ENCODE data around the gene ANKH.
"Not testable (repeated sequence)": the region's sequence is repeated elsewhere in the genome, so short reads cannot be mapped to it uniquely, and the experiment has no call there.

The ANKH gene

GRCh38 chr5:14806456-14806855, 65.1 kb downstream of the ANKH start:
- H3K4me1 ChIP-seq (ENCODE audit: low read depth, poor library complexity, severe bottlenecking) = peaks cover 34% of the 10 kb centered on the region
- no peaks in the 10 kb centered on the region for H4K20me1 ChIP-seq (ENCODE audit: insufficient read depth)
- H3K9ac ChIP-seq = no peak overlapping the region
- no peak overlapping the region for H3K4me2 ChIP-seq
- H3K36me3 ChIP-seq (ENCODE audit: insufficient read depth) = no peaks in the 10 kb centered on the region
- TF ChIP-seq CTCF (conservative IDR thresholded peaks at IDR 0.05; ENCODE audit: low read depth, low read length) = no peak
- no peak overlapping the region for H3K4me3 ChIP-seq (IDR thresholded peaks at IDR 0.05; ENCODE audit: insufficient read depth, low read depth, low read length)
- H3K27ac ChIP-seq = no peak overlapping the region
- no peak overlapping the region for H2AFZ ChIP-seq (ENCODE audit: low read depth)
- no peaks in the 10 kb centered on the region for H3K79me2 ChIP-seq (ENCODE audit: insufficient read depth, low read depth)
- H3K27me3 ChIP-seq (ENCODE audit: insufficient read depth, low read depth) = no peaks in the 10 kb centered on the region

DNA sequence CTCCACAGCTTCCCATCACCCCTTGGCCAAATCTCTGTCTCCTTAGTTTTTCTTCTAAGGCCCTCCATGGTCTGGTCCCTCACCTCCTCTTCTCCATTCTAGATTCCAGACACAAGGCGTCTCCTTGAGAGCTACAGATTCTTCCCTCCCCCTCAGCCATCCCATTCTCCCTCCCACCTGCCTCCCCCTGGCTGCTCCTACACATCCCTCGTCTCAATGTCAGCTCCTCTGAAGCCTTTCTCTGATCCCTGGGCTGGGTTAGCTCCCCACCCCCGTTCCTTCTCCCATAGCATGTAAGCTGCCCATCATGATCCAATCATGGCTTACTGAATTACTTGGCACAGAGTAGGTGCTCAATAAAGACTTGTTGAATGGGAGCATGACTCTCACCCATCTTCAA, 69.0 kb downstream of the ANKH start:
- H3K4me3 ChIP-seq (IDR thresholded peaks at IDR 0.05; ENCODE audit: insufficient read depth, low read depth, low read length) = no peak overlapping the region
- H3K79me2 ChIP-seq (ENCODE audit: insufficient read depth, low read depth) = no peaks in the 10 kb centered on the region
- no peak overlapping the region for H3K9ac ChIP-seq
- peaks cover 3% of the 10 kb centered on the region for H3K4me1 ChIP-seq (ENCODE audit: low read depth, poor library complexity, severe bottlenecking)
- TF ChIP-seq CTCF (conservative IDR thresholded peaks at IDR 0.05; ENCODE audit: low read depth, low read length) = no peak
- no peaks in the 10 kb centered on the region for H4K20me1 ChIP-seq (ENCODE audit: insufficient read depth)
- no peaks in the 10 kb centered on the region for H3K36me3 ChIP-seq (ENCODE audit: insufficient read depth)
- H3K4me2 ChIP-seq = no peak overlapping the region
- H2AFZ ChIP-seq (ENCODE audit: low read depth) = no peak overlapping the region
- H3K27me3 ChIP-seq (ENCODE audit: insufficient read depth, low read depth) = no peaks in the 10 kb centered on the region
- no peak overlapping the region for H3K27ac ChIP-seq

- Histone ChIP-seq H2AFZ (ENCODE audit: low read depth) (no peak overlapping the region), H3K36me3 (ENCODE audit: insufficient read depth) (no peaks in the 10 kb centered on the region), H3K4me1 (ENCODE audit: low read depth, poor library complexity, severe bottlenecking) (no peaks in the 10 kb centered on the region), H3K27me3 (ENCODE audit: insufficient read depth, low read depth) (no peaks in the 10 kb centered on the region), H3K9ac (no peak overlapping the region), H3K4me2 (no peak overlapping the region), H3K79me2 (ENCODE audit: insufficient read depth, low read depth) (no peaks in the 10 kb centered on the region), H3K27ac (no peak overlapping the region), H4K20me1 (ENCODE audit: insufficient read depth) (no peaks in the 10 kb centered on the region), H3K4me3 (IDR thresholded peaks at IDR 0.05; ENCODE audit: insufficient read depth, low read depth, low read length) (no peak overlapping the region)
- TF ChIP-seq CTCF (conservative IDR thresholded peaks at IDR 0.05; ENCODE audit: low read depth, low read length) = no peak
Observed at GRCh38 chr5:14801792-14802191, 69.8 kb downstream of the ANKH start.

GRCh38 chr5:14797385-14797784, 74.2 kb downstream of the ANKH start:
- not testable (repeated sequence) for H2AFZ ChIP-seq (ENCODE audit: low read depth); H3K79me2 ChIP-seq (ENCODE audit: insufficient read depth, low read depth); H3K27ac ChIP-seq; H3K4me2 ChIP-seq; H3K4me1 ChIP-seq (ENCODE audit: low read depth, poor library complexity, severe bottlenecking); H4K20me1 ChIP-seq (ENCODE audit: insufficient read depth); H3K9ac ChIP-seq; H3K4me3 ChIP-seq (IDR thresholded peaks at IDR 0.05; ENCODE audit: insufficient read depth, low read depth, low read length); H3K36me3 ChIP-seq (ENCODE audit: insufficient read depth); H3K27me3 ChIP-seq (ENCODE audit: insufficient read depth, low read depth)

DNA sequence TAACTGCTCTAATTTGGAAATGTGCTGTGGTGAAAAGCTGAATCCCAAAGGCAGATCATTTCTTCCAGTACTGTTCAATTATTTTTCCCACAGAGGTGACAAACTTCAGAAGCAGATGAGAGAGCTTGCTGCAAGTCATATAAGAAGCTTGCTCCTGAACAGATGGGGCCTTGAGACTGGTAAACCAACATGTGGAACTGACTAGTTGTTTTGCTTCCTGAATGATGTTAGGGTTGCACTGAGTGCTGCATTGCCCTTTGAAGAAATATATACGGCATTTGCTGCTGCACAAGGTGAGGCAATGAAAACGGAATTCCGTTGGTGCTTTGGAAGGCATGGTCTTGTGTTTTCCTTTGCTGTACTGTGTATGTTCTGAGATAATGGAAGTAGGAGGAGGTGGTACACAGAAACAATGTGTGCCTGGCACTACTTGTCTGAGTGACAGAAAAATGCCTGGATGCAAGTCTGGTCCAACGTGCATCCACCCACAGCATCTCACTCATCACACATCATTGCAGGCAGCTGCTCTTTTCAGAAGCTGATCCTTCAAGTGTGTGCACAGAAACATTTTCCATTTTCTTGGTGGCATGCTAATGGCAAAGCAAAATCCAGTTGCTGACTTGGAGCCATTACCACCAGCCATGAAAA, 76.9 kb downstream of the ANKH start:
- H4K20me1 ChIP-seq (ENCODE audit: insufficient read depth) = no peaks in the 10 kb centered on the region
- no peak for TF ChIP-seq CTCF (conservative IDR thresholded peaks at IDR 0.05; ENCODE audit: low read depth, low read length)
- H3K9ac ChIP-seq = no peak overlapping the region
- H3K27ac ChIP-seq = no peak overlapping the region
- no peaks in the 10 kb centered on the region for H3K4me1 ChIP-seq (ENCODE audit: low read depth, poor library complexity, severe bottlenecking)
- H2AFZ ChIP-seq (ENCODE audit: low read depth) = no peak overlapping the region
- no peaks in the 10 kb centered on the region for H3K27me3 ChIP-seq (ENCODE audit: insufficient read depth, low read depth)
- no peak overlapping the region for H3K4me3 ChIP-seq (IDR thresholded peaks at IDR 0.05; ENCODE audit: insufficient read depth, low read depth, low read length)
- H3K36me3 ChIP-seq (ENCODE audit: insufficient read depth) = no peaks in the 10 kb centered on the region
- no peaks in the 10 kb centered on the region for H3K79me2 ChIP-seq (ENCODE audit: insufficient read depth, low read depth)
- H3K4me2 ChIP-seq = no peak overlapping the region

Data from KMS-11 (cell line).